NCI-H2171 treated with DMSO at 0.1 percent for 48 hours (cell line): Measurements from ENCODE around the gene MRPL46.
"Not testable (repeated sequence)": the region's sequence is repeated elsewhere in the genome, so short reads cannot be mapped to it uniquely, and the experiment has no call there.

Experiments used
- DNase-seq: peaks from one replicate; lab custom pipeline; 2025; lab: John Stamatoyannopoulos, UW

Gene MRPL46

DNA sequence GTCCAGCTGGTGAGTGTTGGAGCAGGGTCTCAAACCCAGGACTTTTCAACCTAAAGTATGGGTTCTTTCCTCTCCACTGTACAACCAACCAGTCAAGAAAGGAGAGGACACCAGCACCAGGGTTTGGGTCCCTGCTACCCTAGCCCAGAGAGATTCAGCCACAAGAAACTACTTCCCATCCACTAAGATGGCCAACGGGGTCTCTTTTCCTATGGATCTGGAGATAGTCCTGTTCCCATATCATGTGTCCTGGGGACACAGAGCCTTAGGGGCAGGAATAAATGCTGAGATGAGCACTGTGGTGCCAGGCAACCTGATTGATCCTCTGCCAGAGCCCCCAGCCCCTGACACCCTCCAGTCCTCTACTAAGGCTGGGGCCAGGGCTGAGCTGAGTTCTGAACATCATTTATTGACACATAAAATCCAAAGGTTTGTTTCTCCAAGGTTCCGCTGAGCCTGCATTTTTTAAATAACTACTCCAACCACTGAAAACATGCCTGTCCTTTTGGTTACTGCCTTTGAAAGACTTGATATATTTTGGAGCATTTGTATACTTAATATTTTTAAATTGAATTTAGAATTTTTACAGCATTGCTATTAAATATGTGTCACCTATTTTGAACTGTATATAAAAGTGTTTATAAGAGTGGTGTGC lies 26.0 kb downstream of the MRPL46 start:
- no peak for DNase-seq

DNA sequence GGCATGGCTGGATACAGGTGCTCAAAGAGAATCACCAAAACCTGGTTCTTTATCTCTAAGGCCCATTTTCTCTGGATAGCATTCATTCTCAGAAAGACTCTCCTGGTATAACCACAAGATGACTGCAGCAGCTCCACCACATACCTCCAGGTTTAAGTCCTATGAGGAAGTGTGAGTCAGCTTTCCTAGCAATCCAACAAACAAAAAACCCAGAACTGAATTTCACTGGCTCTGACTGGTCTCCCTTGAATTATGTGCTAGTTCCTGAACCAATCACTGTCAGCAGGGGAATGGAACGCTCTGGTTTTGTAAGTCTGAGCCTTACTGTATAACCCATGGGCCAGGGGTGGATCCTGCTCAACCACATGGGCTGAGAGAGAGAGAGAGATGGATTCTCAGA lies 27.2 kb downstream of the MRPL46 start:
- DNase-seq: no peak

DNA sequence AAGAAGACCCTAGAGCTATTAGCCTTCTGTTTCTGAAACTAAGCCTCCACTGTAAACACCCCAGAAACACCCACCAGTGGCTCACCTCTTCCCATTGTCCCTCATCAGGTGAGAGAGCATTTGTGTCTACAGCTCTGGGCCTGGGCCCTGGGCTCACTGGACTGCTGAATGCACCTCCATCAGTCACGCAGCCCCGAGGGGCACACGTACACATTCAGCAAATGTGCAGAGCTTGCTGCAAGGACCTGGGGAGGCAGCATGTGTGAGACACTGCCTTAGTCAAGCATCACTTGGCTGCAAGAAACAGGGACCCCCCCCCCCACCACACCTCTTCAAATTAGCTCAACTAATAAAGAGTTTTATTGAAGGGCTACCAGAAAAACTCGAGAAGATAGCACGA lies 29.0 kb downstream of the MRPL46 start:
- DNase-seq: no peak

DNA sequence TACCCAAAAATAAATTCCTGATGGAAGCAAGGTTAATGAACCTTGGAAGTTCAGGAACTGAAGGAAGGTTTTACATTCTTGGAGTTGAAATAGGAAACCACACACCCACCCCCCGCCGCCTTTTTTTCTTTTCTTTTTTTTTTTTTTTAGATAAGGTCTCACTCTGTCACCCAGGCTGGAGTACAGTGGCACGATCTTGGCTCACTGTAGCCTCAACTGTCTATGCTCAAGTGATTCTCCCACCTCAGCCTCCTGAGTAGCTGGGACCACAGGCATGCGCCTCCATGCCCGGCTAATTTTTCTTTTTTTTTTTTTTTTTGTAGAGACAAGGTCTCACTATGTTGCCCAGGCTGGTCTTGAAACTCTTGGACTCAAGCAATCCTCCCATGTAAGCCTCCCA lies 33.1 kb downstream of the MRPL46 start:
- DNase-seq: not testable (repeated sequence)

DNA sequence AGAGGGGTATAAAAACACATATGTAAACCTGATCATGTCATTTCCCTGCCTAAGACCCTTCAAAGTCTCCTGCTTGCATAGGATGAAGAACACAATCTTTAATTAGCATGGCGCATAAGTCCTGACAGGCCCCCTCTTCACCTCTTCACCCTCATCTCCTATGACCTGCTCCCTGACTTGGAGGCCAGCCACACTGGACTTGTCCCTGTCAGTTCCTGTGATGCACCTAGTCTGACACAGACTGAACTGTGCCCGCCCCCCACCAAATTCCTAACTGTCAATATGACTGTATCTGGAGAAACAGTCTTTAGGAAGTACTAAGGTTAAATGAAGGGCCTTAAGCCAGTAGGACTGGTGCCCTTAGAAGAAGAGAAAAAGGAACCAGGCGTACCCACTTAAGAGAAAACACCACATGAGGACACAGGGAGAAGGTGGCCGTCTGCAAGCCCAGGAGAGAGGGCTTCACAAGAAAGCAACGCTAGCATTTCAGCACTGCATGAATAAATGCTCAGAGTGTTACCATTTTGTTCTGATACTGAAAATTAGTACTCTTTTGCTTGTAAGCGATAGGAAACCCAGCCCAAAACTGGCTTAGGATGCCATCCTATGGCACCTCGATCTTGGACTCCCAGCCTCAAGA lies 34.0 kb downstream of the MRPL46 start:
- no peak for DNase-seq

DNA sequence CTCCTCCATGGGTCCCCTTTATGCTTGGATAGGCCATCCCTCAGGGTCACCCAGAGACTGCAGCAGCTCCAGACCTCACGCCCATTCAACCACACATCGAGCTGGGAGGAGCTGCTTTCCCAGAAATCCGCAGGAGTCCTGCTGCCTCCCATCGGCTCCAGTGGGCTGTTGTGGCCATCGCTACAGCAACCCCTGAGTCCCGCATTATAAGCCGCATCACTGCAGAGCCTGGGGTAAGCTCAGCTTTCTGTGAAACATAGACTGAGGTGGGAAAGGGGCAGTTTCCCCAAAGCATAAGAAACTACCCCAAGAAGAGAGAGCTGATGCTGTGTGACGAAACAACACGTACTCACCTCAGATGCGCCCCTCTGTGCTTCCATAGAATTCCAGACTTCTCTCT lies 35.7 kb downstream of the MRPL46 start:
- DNase-seq: no peak

DNA sequence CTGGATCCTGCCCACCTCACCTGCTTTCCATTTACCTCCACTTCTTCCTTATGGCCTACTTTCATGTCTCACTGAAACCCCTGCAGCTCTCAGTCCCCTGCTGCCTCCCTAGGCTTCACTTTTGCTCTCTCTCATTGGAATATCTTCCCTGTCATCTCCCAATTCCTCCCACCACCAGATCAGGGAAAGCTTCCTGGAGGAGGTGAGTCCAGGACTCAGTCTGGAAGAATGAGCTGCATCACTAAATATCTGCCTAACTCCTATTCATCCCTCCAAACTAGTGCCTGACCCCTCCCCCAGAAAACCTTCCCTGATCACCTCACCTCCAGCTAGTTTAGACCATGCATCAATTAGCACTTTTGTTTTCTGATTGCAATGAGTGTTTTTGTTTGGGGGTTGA lies 37.1 kb downstream of the MRPL46 start:
- DNase-seq: no peak

DNA sequence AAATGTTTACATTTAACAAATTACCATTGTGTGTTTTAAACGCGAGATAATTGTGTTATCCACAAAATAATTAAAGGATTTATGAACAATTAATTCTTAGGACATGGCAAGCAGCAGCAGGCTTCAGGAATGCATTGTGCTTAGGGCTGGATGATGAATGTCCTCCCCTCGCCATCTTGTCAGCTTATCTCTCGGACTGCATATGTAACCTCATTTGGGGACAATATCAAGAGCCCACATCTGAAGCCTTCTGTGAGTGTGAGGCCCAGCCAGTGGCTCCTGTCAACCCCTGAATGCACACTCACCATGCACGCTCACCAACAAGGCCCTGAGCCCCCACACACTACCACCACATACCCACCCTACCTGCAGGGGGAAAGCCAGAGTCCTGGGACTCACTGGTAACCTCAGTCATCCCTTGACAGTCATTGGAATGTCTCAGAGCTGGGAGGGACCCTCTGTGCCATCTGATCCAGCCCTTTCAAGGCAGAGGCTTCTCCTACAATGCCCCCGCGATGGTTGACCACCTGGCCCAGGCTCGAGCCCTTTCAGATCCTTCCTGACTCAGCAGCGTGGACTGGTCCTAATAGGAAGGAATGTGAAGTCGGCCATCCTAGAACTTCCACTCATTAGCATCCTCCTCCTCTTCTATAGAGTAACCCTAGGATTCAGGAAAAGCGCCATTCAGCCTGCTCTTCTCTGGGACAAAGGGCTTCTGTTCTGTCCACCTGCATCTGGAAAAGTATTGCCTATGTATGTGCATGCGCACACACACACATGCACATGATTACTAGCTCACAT lies 38.2 kb downstream of the MRPL46 start:
- no peak for DNase-seq

DNA sequence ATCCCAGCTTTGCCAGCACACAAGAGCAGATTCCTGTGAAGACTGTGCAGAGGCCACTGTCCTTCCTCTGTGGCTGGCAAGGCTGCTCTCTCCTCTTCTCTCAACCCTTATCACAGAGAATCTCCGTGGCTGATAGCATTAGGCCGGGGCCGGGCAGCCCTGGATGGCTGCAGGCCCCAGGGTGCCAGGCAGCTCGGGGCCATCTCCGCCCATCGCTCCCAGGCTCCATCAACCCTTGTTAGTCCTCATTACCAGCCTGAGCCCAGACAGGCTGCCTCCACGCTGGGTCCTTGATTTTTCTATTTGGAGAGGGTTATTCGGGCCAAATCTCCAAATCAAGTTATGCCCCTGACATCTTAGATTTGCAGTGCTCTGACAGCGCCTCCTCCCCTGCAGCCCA lies 39.1 kb downstream of the MRPL46 start:
- DNase-seq: no peak

DNA sequence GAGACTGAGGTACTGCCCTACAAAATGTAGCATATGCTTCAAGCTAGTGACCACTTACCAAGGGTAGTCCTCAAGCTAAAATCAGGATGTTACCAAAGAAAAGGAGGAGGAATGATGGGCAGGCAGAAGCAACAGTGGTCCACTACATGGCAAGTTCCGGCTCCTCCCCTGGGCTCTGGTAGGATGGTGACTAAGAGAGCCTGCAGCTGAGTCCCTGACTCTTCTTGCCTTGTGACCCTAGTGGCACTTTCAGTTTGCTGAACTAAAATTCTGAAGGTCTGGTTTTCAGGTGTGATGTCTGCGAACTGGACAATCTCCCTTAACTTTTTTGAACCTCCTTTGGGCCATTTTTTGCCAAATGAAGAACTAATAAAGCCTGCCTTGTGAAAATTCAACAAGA lies 40.9 kb downstream of the MRPL46 start:
- no peak for DNase-seq

DNA sequence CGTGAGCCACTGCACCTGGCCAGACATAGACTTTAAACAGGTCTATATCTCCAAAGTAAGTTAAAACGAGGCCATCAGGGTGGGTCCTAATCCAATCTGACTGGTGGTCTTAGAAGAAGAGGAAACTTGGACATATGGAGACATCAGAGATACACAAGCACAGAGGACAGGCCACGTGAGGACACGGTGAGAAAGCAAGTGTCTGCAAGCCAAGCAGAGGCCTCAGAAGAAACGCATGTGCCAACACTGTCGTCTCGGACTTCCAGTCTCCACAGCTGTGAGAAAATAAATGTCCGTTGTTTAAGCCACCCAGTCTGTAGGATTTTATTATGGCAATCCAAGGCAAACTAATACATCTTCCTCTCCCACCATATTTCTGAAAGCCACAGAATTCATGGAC lies 43.9 kb downstream of the MRPL46 start:
- DNase-seq: no peak

DNA sequence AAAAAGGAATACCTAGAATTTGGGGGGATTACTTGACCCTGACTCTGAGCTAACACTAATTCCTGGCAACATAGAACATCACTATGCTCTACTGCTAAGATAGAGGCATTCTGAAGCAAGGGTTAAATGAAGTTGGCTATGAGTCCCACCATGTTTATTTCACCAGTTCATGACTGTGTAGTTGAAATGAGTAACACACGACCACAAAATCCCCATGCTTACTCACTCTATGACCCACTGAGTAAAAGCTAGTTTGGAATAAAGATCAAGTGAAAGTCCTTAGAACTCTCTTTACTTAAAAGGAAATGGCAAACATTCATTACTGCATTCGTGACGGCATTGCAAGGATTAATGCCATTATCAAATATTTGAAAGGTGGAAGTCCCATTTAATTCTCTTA lies 47.4 kb downstream of the MRPL46 start:
- no peak for DNase-seq
